Measurements from ENCODE around the gene REC8.

DNA sequence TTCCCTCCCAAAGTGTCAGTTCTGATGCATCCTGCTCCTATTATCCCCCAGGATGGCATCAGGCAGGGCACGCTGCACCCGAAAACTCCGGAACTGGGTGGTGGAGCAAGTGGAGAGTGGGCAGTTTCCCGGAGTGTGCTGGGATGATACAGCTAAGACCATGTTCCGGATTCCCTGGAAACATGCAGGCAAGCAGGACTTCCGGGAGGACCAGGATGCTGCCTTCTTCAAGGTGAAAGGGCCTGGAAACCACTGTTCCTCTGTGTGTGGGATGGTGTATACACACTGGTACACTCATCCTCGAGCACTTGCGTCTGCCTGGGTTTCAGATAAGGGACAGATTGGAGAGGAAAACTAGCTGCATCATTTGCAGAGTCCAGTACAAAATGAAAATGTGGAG lies 9.8 kb upstream of the REC8 start:
- TF ChIP-seq FOXA1 (IDR thresholded peaks at IDR 0.05) (no peak), YY1 (IDR thresholded peaks at IDR 0.05) (no peak), HNF4A (conservative IDR thresholded peaks at IDR 0.05) (no peak), RAD21 (IDR thresholded peaks at IDR 0.05) (no peak), RXRA (IDR thresholded peaks at IDR 0.05) (no peak), TAF1 (conservative IDR thresholded peaks at IDR 0.05) (no peak), JUND (IDR thresholded peaks at IDR 0.05) (no peak)
- TF ChIP-seq, protein P1, sequence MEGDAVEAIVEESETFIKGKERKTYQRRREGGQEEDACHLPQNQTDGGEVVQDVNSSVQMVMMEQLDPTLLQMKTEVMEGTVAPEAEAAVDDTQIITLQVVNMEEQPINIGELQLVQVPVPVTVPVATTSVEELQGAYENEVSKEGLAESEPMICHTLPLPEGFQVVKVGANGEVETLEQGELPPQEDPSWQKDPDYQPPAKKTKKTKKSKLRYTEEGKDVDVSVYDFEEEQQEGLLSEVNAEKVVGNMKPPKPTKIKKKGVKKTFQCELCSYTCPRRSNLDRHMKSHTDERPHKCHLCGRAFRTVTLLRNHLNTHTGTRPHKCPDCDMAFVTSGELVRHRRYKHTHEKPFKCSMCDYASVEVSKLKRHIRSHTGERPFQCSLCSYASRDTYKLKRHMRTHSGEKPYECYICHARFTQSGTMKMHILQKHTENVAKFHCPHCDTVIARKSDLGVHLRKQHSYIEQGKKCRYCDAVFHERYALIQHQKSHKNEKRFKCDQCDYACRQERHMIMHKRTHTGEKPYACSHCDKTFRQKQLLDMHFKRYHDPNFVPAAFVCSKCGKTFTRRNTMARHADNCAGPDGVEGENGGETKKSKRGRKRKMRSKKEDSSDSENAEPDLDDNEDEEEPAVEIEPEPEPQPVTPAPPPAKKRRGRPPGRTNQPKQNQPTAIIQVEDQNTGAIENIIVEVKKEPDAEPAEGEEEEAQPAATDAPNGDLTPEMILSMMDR (IDR thresholded peaks at IDR 0.05; ENCODE audit: low read depth, low read length, missing input control): no peak
- TF ChIP-seq, protein P2, sequence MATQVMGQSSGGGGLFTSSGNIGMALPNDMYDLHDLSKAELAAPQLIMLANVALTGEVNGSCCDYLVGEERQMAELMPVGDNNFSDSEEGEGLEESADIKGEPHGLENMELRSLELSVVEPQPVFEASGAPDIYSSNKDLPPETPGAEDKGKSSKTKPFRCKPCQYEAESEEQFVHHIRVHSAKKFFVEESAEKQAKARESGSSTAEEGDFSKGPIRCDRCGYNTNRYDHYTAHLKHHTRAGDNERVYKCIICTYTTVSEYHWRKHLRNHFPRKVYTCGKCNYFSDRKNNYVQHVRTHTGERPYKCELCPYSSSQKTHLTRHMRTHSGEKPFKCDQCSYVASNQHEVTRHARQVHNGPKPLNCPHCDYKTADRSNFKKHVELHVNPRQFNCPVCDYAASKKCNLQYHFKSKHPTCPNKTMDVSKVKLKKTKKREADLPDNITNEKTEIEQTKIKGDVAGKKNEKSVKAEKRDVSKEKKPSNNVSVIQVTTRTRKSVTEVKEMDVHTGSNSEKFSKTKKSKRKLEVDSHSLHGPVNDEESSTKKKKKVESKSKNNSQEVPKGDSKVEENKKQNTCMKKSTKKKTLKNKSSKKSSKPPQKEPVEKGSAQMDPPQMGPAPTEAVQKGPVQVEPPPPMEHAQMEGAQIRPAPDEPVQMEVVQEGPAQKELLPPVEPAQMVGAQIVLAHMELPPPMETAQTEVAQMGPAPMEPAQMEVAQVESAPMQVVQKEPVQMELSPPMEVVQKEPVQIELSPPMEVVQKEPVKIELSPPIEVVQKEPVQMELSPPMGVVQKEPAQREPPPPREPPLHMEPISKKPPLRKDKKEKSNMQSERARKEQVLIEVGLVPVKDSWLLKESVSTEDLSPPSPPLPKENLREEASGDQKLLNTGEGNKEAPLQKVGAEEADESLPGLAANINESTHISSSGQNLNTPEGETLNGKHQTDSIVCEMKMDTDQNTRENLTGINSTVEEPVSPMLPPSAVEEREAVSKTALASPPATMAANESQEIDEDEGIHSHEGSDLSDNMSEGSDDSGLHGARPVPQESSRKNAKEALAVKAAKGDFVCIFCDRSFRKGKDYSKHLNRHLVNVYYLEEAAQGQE (IDR thresholded peaks at IDR 0.05): no peak
